Heart left ventricle (tissue), 13 donors: ENCODE results near the gene FURIN.

Experiments
- POLR2A ChIP-seq, 2 donors: fragments of 450-650 bp; IDR thresholded peaks; one replicate each; pipeline ENCODE4 v1.6.1; 2017; ENCODE audit warnings: antibody characterized with exemption in 2 of 2, mild to moderate bottlenecking in 2 of 2, moderate library complexity in 2 of 2
- TF ChIP-seq, protein P1 (sequence below), 12 donors: fragments of 200-600 bp; sonication (generic) in 4 of 12; IDR thresholded peaks; one replicate each; pipeline versions ENCODE4 v1.5.0 to v1.8.0; 2018 to 2022; ENCODE audit warnings: antibody characterized with exemption in 12 of 12, mild to moderate bottlenecking in 5 of 12
- donor health status: ischemic (EF 13 %, LVEDD 7.1; RV severe dilation, severe dysfunction).
- donor health status: DM: no; HTN: yes; CAD: no.
- donor health status: DM: no; HTN: no; CAD: no.
- donor health status: ischemic (EF 25% LVEDD 6.9; RV normal size, moderate dysfunction).
- donor health status: ischemic (EF 25% LVEDD 5.7; RV mildly dilated, moderate dysfunction).
- donor health status: ischemic (EF 35%, LVEDD 5.7; RV mildly dilated, moderate dysfunction).
- donor health status: nonischemic (EF 11% LVEDD 7.7; RV severe dilation, severe dysfunction).
- donor health status: DM: yes; HTN: yes; CAD: no.
- donor health status: PGD.
- donor health status: ischemic (EF 29% LVEDD 5.4; RV normal size, mild dysfunction).
- donor health status: nonischemic (EF 23%, LVEDD 6.1; RV moderate dilation, normal function).

DNA sequence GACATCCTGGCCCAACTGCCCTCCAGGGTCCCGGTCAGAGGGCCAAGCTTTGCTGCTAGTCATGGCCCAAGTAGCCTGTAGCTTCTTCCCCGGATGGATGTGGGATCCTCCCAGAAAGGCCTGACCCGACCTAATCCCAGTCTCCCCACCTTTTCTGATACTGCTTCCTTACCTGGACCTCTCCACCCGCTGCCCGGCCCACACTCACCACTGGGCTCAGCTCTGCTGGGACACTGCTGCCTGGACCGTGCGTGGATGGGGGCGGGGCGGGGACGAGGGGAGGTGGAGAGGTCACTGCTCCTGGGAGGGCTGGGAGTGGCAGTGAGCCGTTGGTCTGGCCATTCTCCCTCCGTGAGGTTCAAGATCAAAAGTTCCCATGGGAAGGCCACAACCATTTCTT, 40.3 kb upstream of the FURIN start:
- TF ChIP-seq, protein P1, sequence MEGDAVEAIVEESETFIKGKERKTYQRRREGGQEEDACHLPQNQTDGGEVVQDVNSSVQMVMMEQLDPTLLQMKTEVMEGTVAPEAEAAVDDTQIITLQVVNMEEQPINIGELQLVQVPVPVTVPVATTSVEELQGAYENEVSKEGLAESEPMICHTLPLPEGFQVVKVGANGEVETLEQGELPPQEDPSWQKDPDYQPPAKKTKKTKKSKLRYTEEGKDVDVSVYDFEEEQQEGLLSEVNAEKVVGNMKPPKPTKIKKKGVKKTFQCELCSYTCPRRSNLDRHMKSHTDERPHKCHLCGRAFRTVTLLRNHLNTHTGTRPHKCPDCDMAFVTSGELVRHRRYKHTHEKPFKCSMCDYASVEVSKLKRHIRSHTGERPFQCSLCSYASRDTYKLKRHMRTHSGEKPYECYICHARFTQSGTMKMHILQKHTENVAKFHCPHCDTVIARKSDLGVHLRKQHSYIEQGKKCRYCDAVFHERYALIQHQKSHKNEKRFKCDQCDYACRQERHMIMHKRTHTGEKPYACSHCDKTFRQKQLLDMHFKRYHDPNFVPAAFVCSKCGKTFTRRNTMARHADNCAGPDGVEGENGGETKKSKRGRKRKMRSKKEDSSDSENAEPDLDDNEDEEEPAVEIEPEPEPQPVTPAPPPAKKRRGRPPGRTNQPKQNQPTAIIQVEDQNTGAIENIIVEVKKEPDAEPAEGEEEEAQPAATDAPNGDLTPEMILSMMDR (IDR thresholded peaks at IDR 0.05) = no peak
- TF ChIP-seq POLR2A (IDR thresholded peaks at IDR 0.05) = no peak
